ENCODE data around the gene PLPP6. TPM values are rescaled to one million over a fixed set of nuclear protein-coding genes. Genes with fewer than 3 reads are reported as not detected.

The PLPP6 gene
- polyA plus RNA-seq, 1 donor: 17.8 TPM

- no peak for DNase-seq
These were observed 929 bp upstream of the PLPP6 start for GRCh38 chr9:4661165-4661564.

GRCh38 chr9:4661611-4662010, 483 bp upstream of the PLPP6 start:
- no peak for DNase-seq

DNA sequence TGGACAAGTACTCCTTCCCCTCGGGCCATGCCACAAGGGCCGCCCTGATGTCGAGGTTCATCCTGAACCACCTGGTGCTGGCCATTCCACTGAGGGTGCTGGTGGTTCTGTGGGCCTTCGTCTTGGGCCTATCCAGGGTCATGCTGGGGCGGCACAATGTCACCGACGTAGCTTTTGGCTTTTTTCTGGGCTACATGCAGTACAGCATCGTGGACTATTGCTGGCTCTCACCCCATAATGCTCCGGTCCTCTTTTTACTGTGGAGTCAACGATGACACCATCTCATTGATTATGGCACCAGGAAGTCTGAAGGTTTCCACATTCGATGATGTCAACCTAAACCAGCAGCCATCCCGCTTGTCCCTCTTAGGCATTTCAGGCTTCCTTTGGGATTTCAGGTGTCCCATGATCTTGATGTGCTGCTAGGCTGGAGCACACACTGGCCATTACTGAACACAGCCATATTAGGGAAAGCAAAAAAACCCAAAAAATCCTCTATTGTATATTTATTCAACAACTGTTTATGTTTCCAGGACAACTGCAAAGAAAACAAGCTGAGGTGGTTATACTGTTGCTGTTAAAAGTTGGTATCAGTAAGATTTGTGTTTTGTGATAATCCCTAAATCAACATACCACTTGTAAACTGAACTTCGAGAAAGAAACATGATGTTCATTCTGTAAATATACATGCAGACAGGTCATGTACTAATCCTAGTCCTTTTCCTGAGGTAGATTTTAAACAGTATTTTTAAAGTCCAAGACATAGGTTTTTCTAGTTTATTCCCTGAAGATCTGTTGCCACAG, 1.1 kb downstream of the PLPP6 start:
- no peak for DNase-seq

GRCh38 chr9:4663956-4664355, 1.9 kb downstream of the PLPP6 start:
- DNase-seq: no peak

- DNase-seq: no peak
These were observed 3.3 kb downstream of the PLPP6 start for GRCh38 chr9:4665357-4665756.

GRCh38 chr9:4666042-4666699, 4.1 kb downstream of the PLPP6 start, which contains the start of gene SPATA6L:
TSS of gene SPATA6L (minus strand) at chr9:4666480. CDS start at chr9:4666250, 230 bp downstream.
- DNase-seq: peak; percentile 59

DNA sequence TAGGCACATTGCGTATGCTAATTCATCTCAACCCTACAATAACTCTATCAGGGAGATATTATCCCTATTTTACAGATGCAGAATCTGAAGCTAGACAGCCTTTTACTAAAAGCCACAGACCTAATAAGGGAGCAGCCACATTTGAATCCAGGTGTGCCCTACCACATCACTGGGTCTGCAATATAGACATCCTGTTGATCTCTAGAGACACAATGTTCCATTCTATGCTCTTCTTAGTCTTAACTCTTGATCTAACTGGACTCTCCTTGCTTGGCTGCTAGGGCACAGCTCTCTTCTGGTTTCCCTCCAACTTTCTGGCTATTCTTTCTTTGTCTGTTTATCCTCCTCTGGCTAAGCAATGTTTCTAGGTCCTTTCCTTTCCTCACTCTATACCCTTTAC, 5.6 kb downstream of the PLPP6 start:
- DNase-seq: no peak

DNA sequence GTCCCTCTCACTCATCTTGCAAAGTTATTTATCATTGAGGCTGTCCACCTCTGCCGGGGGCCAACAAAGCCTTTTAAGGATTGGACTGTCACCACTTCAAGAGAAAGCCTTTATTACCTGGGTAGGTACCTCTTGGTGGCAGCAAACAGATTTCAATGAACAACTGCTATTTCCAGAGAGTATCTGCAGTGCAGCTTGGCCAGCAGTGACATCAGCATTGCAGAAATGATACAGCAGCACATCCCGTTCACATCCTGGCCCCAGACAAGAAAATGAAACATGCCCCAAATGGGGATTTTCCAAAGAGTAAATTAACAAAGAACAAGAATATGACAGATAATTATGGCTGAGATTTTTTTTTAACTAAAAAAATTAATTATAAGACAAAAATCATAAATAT, 6.5 kb downstream of the PLPP6 start:
- no peak for DNase-seq

GRCh38 chr9:4669890-4670289, 7.8 kb downstream of the PLPP6 start:
- DNase-seq: no peak

- DNase-seq: no peak
These were observed 8.5 kb downstream of the PLPP6 start for GRCh38 chr9:4670591-4670990.

DNA sequence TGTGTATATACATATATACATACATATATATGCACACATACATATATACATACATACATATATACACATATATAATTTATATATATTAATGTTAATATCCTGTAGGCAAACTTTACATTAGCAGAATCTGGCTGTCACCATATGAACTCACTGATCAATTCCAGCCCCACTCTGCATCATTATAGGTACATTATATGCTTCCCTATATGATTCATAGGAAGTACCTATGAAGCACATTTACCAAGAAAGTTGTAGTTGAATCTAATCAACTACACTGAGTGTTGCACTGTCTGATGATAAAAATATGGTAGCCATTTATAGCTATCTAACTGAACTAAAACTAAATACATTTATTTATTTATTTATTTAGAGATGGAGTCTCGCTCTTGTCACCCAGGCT, 9.6 kb downstream of the PLPP6 start:
- DNase-seq: no peak

- no peak for DNase-seq
These were observed 12.7 kb downstream of the PLPP6 start for GRCh38 chr9:4674783-4675182.

- no peak for DNase-seq
These were observed 15.3 kb downstream of the PLPP6 start for GRCh38 chr9:4677392-4677791.

DNA sequence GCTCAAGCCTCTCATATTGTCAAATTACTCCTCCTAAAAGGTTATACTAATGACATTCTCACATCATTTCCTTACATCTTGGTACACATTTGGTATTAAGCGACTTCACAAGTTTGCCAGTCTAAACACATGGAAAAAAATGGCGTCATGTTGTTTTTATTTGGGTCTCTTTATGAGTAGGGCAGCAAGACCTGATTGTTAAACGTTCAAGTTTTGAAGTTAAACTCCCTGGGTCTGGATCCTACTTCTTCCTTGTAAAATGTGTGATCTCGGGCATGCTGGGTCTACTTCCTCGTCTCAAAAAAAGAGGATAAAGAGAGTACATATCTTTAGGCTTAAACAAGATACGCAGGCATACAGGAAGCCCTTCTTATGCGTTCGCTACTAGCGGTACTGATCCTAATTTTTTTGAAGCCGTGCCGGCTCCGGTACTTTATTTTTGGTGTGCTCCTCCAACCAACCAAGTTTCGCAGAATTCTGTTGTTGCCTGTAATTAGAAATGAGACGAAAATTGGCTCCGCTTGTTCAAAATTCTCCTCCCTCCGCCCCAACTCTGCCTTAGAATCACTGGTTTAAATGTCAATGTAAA, 16.7 kb downstream of the PLPP6 start:
- DNase-seq: peak; percentile 71

- DNase-seq: peak; percentile 97
These were observed 17.4 kb downstream of the PLPP6 start, which contains the start of gene CDC37L1 for GRCh38 chr9:4679268-4680172. TSS of gene CDC37L1 (plus strand) at chr9:4679569. CDS start at chr9:4679768, 199 bp downstream.

DNA sequence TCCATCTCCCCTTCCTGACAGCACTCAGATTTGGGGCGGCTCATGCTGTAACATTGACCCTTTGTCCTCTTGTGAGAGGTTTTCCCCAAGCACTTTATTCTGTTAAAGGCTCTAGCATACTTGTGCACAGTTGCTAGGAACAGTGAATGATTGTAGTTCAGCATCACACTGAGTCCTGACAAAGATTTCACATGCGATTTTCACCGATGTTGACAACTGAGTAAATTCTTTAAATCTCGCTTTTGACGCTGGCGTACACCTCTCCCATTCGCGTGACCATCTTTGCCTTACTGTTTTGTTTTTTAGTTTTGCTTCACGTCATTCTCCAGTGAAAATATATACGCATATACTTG, 18.1 kb downstream of the PLPP6 start:
- no peak for DNase-seq

DNA sequence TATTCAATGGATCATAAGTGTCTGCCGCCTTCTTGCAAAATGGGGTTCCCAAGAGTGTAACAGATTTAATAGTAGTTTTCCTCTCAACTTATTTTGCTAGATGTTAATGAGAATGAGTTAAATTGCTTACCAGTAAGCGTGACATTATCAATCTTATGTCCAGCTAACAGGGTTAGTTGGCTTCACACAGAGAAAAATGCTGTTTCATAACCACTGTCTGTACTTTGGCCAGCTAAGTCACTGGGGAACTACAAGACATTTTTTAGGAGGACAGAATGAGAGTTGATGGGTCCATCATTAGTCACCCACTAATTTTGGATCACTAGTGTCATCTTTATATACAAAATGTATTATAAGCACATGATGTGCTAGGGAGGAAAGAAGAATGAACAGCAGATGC, 18.7 kb downstream of the PLPP6 start:
- DNase-seq: no peak

- DNase-seq: no peak
These were observed 22.7 kb downstream of the PLPP6 start for GRCh38 chr9:4684820-4685219.

DNA sequence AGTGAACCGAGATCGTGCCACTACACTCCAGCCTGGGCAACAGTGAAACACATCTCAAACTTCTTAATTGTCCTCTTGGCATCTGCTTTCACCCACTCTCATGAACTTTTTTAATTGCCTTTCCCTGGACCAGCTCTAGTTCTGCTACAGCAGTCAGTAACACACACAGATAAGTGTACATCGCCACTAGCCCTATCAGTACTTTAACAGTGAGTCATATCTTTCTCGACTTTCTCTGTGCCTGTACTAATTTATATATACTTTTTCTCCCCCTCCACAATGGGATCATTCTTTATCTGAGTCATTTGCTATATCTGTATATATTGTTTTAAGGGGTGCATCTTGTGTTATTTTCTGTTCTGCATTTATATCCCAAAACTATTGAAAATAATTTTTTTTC, 24.0 kb downstream of the PLPP6 start:
- no peak for DNase-seq

DNA sequence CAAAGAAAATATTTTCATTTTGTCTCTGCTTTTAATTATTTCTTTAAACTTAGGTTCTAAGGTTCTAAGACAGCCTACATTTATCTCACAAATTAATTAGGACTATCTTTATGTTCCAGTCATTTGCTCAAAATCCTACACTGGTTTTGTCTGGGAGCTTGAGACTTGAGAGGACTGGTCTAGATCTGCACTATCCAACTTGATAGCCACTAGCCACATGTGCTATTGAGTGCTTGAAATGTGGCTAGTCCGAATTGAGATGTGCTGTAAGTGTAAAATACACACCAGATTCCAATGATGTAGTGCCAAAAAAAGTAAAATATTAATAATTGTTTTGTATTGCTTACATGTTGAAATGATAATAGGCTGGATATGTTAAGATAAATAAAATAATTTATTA, 24.5 kb downstream of the PLPP6 start:
- no peak for DNase-seq

DNA sequence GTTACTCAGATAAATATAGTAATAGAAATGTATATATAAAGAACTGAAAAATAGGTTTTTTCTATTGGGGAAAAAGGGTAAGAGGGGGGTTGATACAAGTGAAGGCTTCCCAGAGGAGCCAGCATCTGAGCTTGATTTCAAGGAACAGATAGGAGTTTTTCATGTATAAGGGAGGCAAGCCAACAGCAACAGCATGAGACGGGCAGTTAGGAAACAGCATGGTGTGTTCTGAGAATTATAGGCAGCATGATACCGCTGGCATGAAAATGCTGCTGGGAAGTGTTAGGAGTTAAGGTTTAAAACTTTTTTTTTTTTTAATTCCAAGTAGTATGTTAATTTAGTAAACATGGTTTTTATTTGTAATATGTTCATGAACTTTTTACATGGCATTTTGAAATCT, 26.9 kb downstream of the PLPP6 start:
- DNase-seq: no peak

GRCh38 chr9:4689687-4690104, 27.6 kb downstream of the PLPP6 start:
- DNase-seq: no peak
